ENCODE measurements around the gene HESX1.

HESX1 gene

GRCh38 chr3:57166660-57167059 is 33.1 kb downstream of the HESX1 start:
- no peak for DNase-seq

GRCh38 chr3:57165641-57166040 is 34.1 kb downstream of the HESX1 start:
- DNase-seq = no peak

GRCh38 chr3:57164657-57165573 is 34.9 kb downstream of the HESX1 start, which contains the start of gene IL17RD:
Gene IL17RD (minus strand): TSS chr3:57165353. CDS start chr3:57165286, 67 bp downstream.
- peak; percentile 38 to 46 for DNase-seq

GRCh38 chr3:57164217-57164656 is 35.5 kb downstream of the HESX1 start:
- DNase-seq = peak; percentile 11 to 12

- no peak for DNase-seq
Observed at GRCh38 chr3:57163751-57164150, 36.0 kb downstream of the HESX1 start.

- DNase-seq = no peak
Observed at GRCh38 chr3:57161915-57162314, 37.9 kb downstream of the HESX1 start.

- DNase-seq = no peak
Observed at GRCh38 chr3:57160765-57161538, 38.8 kb downstream of the HESX1 start.

- no peak for DNase-seq
Observed at GRCh38 chr3:57160076-57160764, 39.6 kb downstream of the HESX1 start.

- no peak for DNase-seq
Observed at GRCh38 chr3:57158813-57159738, 40.7 kb downstream of the HESX1 start.

- no peak for DNase-seq
Observed at GRCh38 chr3:57158325-57158724, 41.5 kb downstream of the HESX1 start.

- DNase-seq = no peak
Observed at GRCh38 chr3:57157545-57157944, 42.2 kb downstream of the HESX1 start.

GRCh38 chr3:57155310-57155643 is 44.5 kb downstream of the HESX1 start:
- no peak for DNase-seq

GRCh38 chr3:57154470-57155309 is 45.1 kb downstream of the HESX1 start:
- DNase-seq = no peak

GRCh38 chr3:57152151-57153143 is 47.3 kb downstream of the HESX1 start:
- no peak for DNase-seq

- DNase-seq = no peak
Observed at GRCh38 chr3:57151749-57152148, 48.0 kb downstream of the HESX1 start.

GRCh38 chr3:57151021-57151449 is 48.7 kb downstream of the HESX1 start:
- no peak for DNase-seq

- DNase-seq = no peak
Observed at GRCh38 chr3:57150113-57150581, 49.6 kb downstream of the HESX1 start.

Data from activated CD4-positive, alpha-beta T cell treated with anti-CD3 and anti-CD28 coated beads for 4 hours (primary cell).